T-cell (primary cell): ENCODE measurements around the gene TNRC6B. TPM values are rescaled to one million over a fixed set of nuclear protein-coding genes. Genes with fewer than 3 reads are reported as not detected.

Experiments used
- ATAC-seq, 4 experiments: fragments of 200-7000 bp in 3 of 4; fragments of 150-1000 bp in 1 of 4; cut with Tn5 transposase; replicated peaks in 1 of 4; 1 replicate in 3 of 4; 2 replicates in 1 of 4; pipeline ENCODE4 v1.10.0; 2021; ENCODE audit warnings: moderate library complexity in 3 of 4, mild to moderate bottlenecking in 2 of 4, moderate number of reproducible peaks in 1 of 4
- CTCF ChIA-PET, 2 donors: fragments of 300-600 bp; sonication (Branson Sonifier 250); formaldehyde crosslinking; loops; one replicate each; lab custom pipeline; 2022; ENCODE audit warnings: antibody characterized with exemption in 2 of 2; lab: Charles Lee
- POLR2A ChIA-PET, 2 donors: fragments of 300-600 bp; sonication (Branson Sonifier 250); formaldehyde crosslinking; loops; one replicate each; lab custom pipeline; 2022; ENCODE audit warnings: antibody characterized with exemption in 2 of 2; lab: Charles Lee
- DNase-seq, 35 experiments: peaks; one replicate each; pipeline versions ENCODE4 v3.0.0 to v3.0.0-alpha.2; 2013 to 2023
- H3K27ac ChIP-seq: one replicate; pipeline ENCODE4 v1.5.1; 2013; ENCODE audit warnings: low read length
- H3K27me3 ChIP-seq, 2 experiments: replicated peaks in 1 of 2; 1 replicate in 1 of 2; 2 replicates in 1 of 2; pipeline versions ENCODE4 v1.6.1 to v1.7.0; 2013; ENCODE audit warnings: low read length in 1 of 2, mixed read lengths in 1 of 2; ENCODE audit not compliant: control insufficient read depth in 2 of 2, insufficient read depth in 2 of 2; ENCODE audit errors: extremely low read depth in 1 of 2
- H3K36me3 ChIP-seq, 2 donors: 1 replicate in 1 of 2; 2 replicates in 1 of 2; pipeline versions ENCODE4 v1.6.1 to v1.7.0; 2013; ENCODE audit warnings: low read length in 1 of 2; ENCODE audit not compliant: control insufficient read depth in 2 of 2, insufficient read depth in 1 of 2; ENCODE audit errors: extremely low read depth in 1 of 2
- H3K4me1 ChIP-seq, 2 experiments: 1 replicate in 1 of 2; 2 replicates in 1 of 2; pipeline versions ENCODE4 v1.6.1 to v1.7.0; 2013; ENCODE audit warnings: low read length in 2 of 2, mixed read lengths in 1 of 2; ENCODE audit not compliant: insufficient read depth in 2 of 2, control insufficient read depth in 1 of 2; ENCODE audit errors: extremely low read depth in 1 of 2
- H3K4me3 ChIP-seq, 2 donors: 1 replicate in 1 of 2; 2 replicates in 1 of 2; pipeline versions ENCODE4 v1.5.1 to v1.7.0; 2013; ENCODE audit warnings: mild to moderate bottlenecking in 2 of 2, low read length in 1 of 2, moderate library complexity in 1 of 2; ENCODE audit not compliant: control insufficient read depth in 1 of 2; ENCODE audit errors: extremely low read depth in 1 of 2
- H3K9me3 ChIP-seq: 2 replicates; pipeline ENCODE4 v1.7.0; 2013
- H3K27ac Mint-ChIP-seq, 2 donors: one replicate each; pipeline ENCODE4 v1.8.0; 2020 to 2021; ENCODE audit warnings: mild to moderate bottlenecking in 2 of 2, mixed read lengths in 2 of 2
- H3K27me3 Mint-ChIP-seq, 2 donors: one replicate each; pipeline ENCODE4 v1.8.0; 2021 to 2022; ENCODE audit warnings: mixed read lengths in 2 of 2
- H3K36me3 Mint-ChIP-seq: one replicate; pipeline ENCODE4 v1.8.0; 2021; ENCODE audit warnings: mixed read lengths
- H3K4me1 Mint-ChIP-seq, 3 donors: one replicate each; pipeline ENCODE4 v1.8.0; 2020 to 2022; ENCODE audit warnings: mixed read lengths in 3 of 3, mild to moderate bottlenecking in 1 of 3
- H3K4me3 Mint-ChIP-seq, 3 donors: one replicate each; pipeline ENCODE4 v1.8.0; 2020 to 2022; ENCODE audit warnings: mild to moderate bottlenecking in 3 of 3, mixed read lengths in 3 of 3, moderate library complexity in 3 of 3
- H3K9me3 Mint-ChIP-seq, 3 donors: one replicate each; pipeline ENCODE4 v1.8.0; 2020 to 2022; ENCODE audit warnings: mixed read lengths in 3 of 3
- WGBS: methylation state at CpG from one replicate; pipeline ENCODE4 v1.1.5; 2013; ENCODE audit warnings: missing lambda C conversion rate; ENCODE audit not compliant: insufficient coverage; 5-methylcytosine and 5-hydroxymethylcytosine counted together
- total RNA-seq, 35 experiments: library from RNA in 6 of 35; stranded (reverse) in 6 of 35; fragments of 120-200 nt in 1 of 35; gene quantifications; one replicate each; pipeline versions ENCODE4 v1.2.1 to v1.2.4 and lab custom pipeline; 2013 to 2026

TNRC6B gene
- total RNA-seq, 5 donors from 2014 or later (not counting 1 experiment from before 2014, with no cell fraction given): 122 to 173 (median 143) TPM

DNA sequence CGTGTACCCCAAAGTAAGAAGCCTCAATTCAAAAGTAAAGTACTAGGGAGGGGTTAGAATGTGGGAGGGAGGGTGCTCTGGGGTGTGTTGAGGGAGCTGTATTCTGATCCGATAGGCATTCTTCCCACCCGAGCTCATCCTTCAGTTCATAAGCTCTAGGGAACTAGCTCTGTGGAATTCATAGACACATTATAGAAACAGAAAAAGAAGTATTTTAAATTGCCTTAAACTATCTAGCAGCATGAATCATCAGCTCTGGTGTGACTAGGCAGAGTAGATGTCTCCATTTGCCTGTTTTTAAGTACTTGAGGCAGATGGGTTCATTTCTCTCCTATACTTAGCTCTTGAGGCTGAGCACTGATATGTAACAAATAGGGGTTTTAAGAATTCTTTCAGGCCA lies 185.3 kb downstream of the TNRC6B start:
- peak overlapping the region in 1 of 2 donors; percentile 12 for H3K27ac Mint-ChIP-seq

DNA sequence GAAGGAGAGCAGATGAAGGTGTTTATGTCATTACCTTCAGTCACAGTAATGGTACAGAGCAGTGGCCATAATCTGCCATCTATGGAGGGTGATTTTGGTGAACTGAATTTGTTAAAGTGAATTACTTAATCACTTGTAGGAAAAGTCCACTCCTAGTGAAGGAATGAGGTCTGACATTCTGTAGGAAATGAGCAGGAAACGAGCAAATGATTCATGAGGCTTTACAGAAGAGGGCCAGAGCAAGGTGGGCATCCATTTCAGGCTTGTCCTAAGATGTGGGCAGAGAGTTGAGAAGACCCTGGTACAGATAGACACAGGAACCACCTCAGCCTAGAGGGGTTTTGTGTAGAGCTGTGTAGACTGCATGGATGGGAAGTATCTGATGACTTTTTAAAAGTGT lies 186.7 kb downstream of the TNRC6B start:
- Histone ChIP-seq H3K9me3 (no peaks in the 10 kb centered on the region), H3K4me1 (no peaks in the 10 kb centered on the region), H3K36me3 (peaks cover 30 to 84% of the 10 kb centered on the region in 2 donors), H3K4me3 (no peak overlapping the region), H3K27me3 (no peaks in the 10 kb centered on the region), H3K27ac (no peak overlapping the region)
- ChIA-PET POLR2A (no interaction called here), CTCF (no interaction called here)
- no peaks in the 10 kb centered on the region for H3K27me3 Mint-ChIP-seq
- H3K9me3 Mint-ChIP-seq: no peaks in the 10 kb centered on the region
- H3K27ac Mint-ChIP-seq: peak overlapping the region; percentile 8 to 19
- H3K36me3 Mint-ChIP-seq: peaks cover 70% of the 10 kb centered on the region
- H3K4me1 Mint-ChIP-seq: peaks cover 0 to 17% (median 0%) of the 10 kb centered on the region in 3 donors
- no peak for DNase-seq
- 100% methylated on average over 1 of the region's 1 CpG for WGBS
- H3K4me3 Mint-ChIP-seq: no peak overlapping the region
- no peak for ATAC-seq

More for the DNA sequence above, 185.3 kb downstream of the TNRC6B start:
- no peak for ATAC-seq
- Histone ChIP-seq H3K27ac (no peak overlapping the region), H3K27me3 (no peaks in the 10 kb centered on the region), H3K4me3 (no peak overlapping the region), H3K4me1 (no peaks in the 10 kb centered on the region), H3K9me3 (no peaks in the 10 kb centered on the region), H3K36me3 (peaks cover 30 to 95% of the 10 kb centered on the region in 2 donors)
- no peak for DNase-seq
- Mint-ChIP-seq H3K4me1 (peaks cover 0 to 17% (median 0%) of the 10 kb centered on the region in 3 donors), H3K4me3 (no peak overlapping the region), H3K9me3 (no peaks in the 10 kb centered on the region), H3K36me3 (peaks cover 74% of the 10 kb centered on the region), H3K27me3 (no peaks in the 10 kb centered on the region)
- 100% methylated on average over 1 of the region's 3 CpGs for WGBS
- ChIA-PET CTCF (interaction anchor here in 1 of 2 donors (0.6 kb wide), 1 partner anchor 647 kb away, joined by 4 read pairs; no protein-coding TSS in a partner anchor), POLR2A (interaction anchor here (0.6 to 0.7 kb wide), 2 partner anchors 156 to 245 kb away, joined by 3 to 4 read pairs; no protein-coding TSS in a partner anchor)

DNA sequence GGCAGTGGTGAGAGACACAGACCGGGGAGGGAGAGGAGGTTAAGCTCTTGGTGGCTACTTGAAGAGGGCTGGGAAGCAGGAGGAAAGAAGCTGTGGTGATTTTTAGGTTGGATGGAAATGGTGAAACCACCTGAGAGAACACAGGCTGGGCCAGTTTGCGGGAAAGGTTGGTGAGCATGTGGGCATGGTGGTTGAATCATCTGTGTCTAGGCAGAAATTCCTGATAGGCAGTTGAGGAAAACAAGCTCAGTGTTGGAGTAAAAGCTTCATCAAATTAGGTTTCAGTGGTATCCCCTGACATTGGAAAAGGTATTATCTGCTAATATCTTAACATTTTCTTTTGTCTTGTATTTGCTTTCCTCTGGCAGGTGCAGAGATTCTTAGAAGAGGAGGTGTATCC lies 188.3 kb downstream of the TNRC6B start:
- peak overlapping the region in 1 of 2 donors; percentile 23 for H3K27ac Mint-ChIP-seq
- CTCF ChIA-PET: no interaction called here
- H3K4me1 Mint-ChIP-seq: peaks cover 0 to 19% (median 3%) of the 10 kb centered on the region in 3 donors
- no peak overlapping the region for H3K4me3 ChIP-seq
- H3K4me1 ChIP-seq: peaks cover under 1 to 3% of the 10 kb centered on the region in 2 experiments
- H3K27me3 ChIP-seq: no peaks in the 10 kb centered on the region
- no peak overlapping the region for H3K4me3 Mint-ChIP-seq
- no peak for ATAC-seq
- POLR2A ChIA-PET: no interaction called here
- WGBS: 96% methylated on average over 2 of the region's 2 CpGs
- peaks cover 21 to 68% of the 10 kb centered on the region in 2 donors for H3K36me3 ChIP-seq
- H3K9me3 Mint-ChIP-seq: no peaks in the 10 kb centered on the region
- H3K9me3 ChIP-seq: no peaks in the 10 kb centered on the region
- H3K27ac ChIP-seq: no peak overlapping the region
- DNase-seq: no peak
- H3K27me3 Mint-ChIP-seq: no peaks in the 10 kb centered on the region
- peaks cover 63% of the 10 kb centered on the region for H3K36me3 Mint-ChIP-seq

DNA sequence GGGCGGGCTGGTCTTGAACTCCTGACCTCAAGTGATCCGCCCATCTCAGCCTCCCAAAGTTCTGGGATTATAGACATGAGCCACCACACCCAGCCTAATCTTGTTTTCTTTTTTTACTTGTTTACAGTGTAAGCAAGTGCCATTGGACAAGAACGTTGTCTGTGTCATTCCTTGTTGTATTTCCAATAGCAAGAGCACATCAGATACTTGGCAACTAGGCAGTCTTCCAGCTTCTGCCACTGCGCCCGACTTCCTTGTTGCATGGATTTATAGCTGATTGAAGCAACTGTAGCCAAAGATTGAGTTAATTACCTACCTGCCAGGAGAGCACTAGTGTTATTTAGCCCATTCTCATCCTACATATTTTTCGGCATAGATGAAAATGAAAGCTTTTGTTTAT lies 189.6 kb downstream of the TNRC6B start:
- no peaks in the 10 kb centered on the region for H3K9me3 Mint-ChIP-seq
- Histone ChIP-seq H3K4me3 (no peak overlapping the region), H3K9me3 (no peaks in the 10 kb centered on the region), H3K36me3 (peaks cover 20 to 55% of the 10 kb centered on the region in 2 donors), H3K4me1 (peaks cover 7 to 10% of the 10 kb centered on the region in 2 experiments), H3K27me3 (no peaks in the 10 kb centered on the region), H3K27ac (no peak overlapping the region)
- H3K27ac Mint-ChIP-seq: peak overlapping the region; percentile 6 to 52
- no peak overlapping the region for H3K4me3 Mint-ChIP-seq
- ChIA-PET CTCF (interaction anchor here (0.7 to 1.0 kb wide), 2 partner anchors 18 to 68 kb away, joined by 3 to 4 read pairs; no protein-coding TSS in a partner anchor), POLR2A (interaction anchor here in 1 of 2 donors (0.6 kb wide), 1 partner anchor 174 kb away, joined by 4 read pairs; no protein-coding TSS in a partner anchor)
- H3K4me1 Mint-ChIP-seq: peaks cover 8 to 24% (median 9%) of the 10 kb centered on the region in 3 donors
- DNase-seq (no peak), ATAC-seq (no peak)
- no peaks in the 10 kb centered on the region for H3K27me3 Mint-ChIP-seq
- peaks cover 50% of the 10 kb centered on the region for H3K36me3 Mint-ChIP-seq
- 80% methylated on average over 1 of the region's 6 CpGs for WGBS

DNA sequence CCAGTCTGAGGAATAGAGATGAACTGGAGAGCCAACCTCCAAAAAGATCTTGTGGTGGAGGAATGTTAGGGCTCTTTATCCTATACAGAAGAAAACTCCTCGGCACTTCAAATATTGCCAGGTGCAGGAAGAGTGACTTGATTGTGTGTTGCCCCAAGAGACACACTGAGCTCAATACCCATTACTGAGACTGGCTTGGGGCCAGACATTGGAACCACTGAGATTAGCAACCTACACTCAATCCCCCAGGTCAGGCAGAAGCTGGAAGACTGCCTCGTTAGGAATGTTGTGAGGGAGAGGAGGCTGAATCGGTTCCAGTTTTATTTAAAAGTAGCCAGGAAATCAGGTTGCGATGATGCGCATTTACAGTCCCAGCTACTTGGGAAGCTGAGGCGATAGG lies 190.3 kb downstream of the TNRC6B start:
- DNase-seq (no peak), ATAC-seq (no peak)
- H3K9me3 Mint-ChIP-seq: no peaks in the 10 kb centered on the region
- H3K27me3 Mint-ChIP-seq: no peaks in the 10 kb centered on the region
- ChIA-PET POLR2A (no interaction called here), CTCF (interaction anchor here in 1 of 2 donors (0.6 kb wide), 1 partner anchor 531 kb away, joined by 6 read pairs; no protein-coding TSS in a partner anchor)
- H3K4me1 ChIP-seq: peaks cover 7 to 13% of the 10 kb centered on the region in 2 experiments
- H3K36me3 ChIP-seq: peaks cover 17 to 51% of the 10 kb centered on the region in 2 donors
- H3K4me1 Mint-ChIP-seq: peaks cover 15 to 28% (median 16%) of the 10 kb centered on the region in 3 donors
- 95% methylated on average over 4 of the region's 6 CpGs for WGBS
- H3K27ac ChIP-seq: no peak overlapping the region
- H3K4me3 ChIP-seq: no peak overlapping the region
- peak overlapping the region in 1 of 2 donors; percentile 34 for H3K27ac Mint-ChIP-seq
- no peaks in the 10 kb centered on the region for H3K27me3 ChIP-seq
- H3K36me3 Mint-ChIP-seq: peaks cover 43% of the 10 kb centered on the region
- no peaks in the 10 kb centered on the region for H3K9me3 ChIP-seq
- no peak overlapping the region for H3K4me3 Mint-ChIP-seq

DNA sequence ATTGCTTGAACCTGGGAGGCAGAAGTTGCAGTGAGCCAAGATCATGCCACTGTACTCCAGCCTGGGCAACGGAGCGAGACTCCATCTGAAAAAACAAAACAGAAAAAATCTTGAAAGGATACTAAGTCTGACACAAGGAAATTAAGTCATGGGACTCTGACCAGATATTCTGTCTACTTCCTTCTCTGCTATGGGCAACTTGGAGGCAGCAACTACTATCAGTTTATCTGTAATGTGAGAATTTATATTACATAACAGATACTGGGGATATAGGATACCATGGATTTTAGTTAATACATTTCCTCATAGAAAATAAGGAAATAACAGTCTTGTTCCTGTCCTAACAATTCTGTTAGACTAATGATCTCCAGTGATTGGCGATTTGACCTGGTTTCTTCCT lies 191.1 kb downstream of the TNRC6B start:
- peak overlapping the region in 1 of 2 donors; percentile 28 for H3K27ac Mint-ChIP-seq
- ATAC-seq (no peak), DNase-seq (no peak)
- no peak overlapping the region for H3K4me3 ChIP-seq
- no peaks in the 10 kb centered on the region for H3K9me3 Mint-ChIP-seq
- POLR2A ChIA-PET: no interaction called here
- no peak overlapping the region for H3K4me3 Mint-ChIP-seq
- peaks cover 7 to 13% of the 10 kb centered on the region in 2 experiments for H3K4me1 ChIP-seq
- H3K9me3 ChIP-seq: no peaks in the 10 kb centered on the region
- H3K27ac ChIP-seq: no peak overlapping the region
- H3K27me3 ChIP-seq: no peaks in the 10 kb centered on the region
- peaks cover 19 to 33% (median 22%) of the 10 kb centered on the region in 3 donors for H3K4me1 Mint-ChIP-seq
- H3K36me3 Mint-ChIP-seq: peaks cover 40% of the 10 kb centered on the region
- no CpG with 5 or more reads among the region's 3 CpGs for WGBS
- CTCF ChIA-PET: no interaction called here
- no peaks in the 10 kb centered on the region for H3K27me3 Mint-ChIP-seq
- peaks cover 15 to 47% of the 10 kb centered on the region in 2 donors for H3K36me3 ChIP-seq
